GM19395 (cell line): Measurements from ENCODE around the gene GAB2.
"Not testable (repeated sequence)": the region's sequence is repeated elsewhere in the genome, so short reads cannot be mapped to it uniquely, and the experiment has no call there.

ENCODE experiments used
- ATAC-seq: cut with Tn5 transposase; IDR thresholded peaks from one replicate; pipeline ENCODE4 v1.9.1; 2021; ENCODE audit warnings: mild to moderate bottlenecking, moderate library complexity; ENCODE audit not compliant: unreplicated experiment

The GAB2 gene

DNA sequence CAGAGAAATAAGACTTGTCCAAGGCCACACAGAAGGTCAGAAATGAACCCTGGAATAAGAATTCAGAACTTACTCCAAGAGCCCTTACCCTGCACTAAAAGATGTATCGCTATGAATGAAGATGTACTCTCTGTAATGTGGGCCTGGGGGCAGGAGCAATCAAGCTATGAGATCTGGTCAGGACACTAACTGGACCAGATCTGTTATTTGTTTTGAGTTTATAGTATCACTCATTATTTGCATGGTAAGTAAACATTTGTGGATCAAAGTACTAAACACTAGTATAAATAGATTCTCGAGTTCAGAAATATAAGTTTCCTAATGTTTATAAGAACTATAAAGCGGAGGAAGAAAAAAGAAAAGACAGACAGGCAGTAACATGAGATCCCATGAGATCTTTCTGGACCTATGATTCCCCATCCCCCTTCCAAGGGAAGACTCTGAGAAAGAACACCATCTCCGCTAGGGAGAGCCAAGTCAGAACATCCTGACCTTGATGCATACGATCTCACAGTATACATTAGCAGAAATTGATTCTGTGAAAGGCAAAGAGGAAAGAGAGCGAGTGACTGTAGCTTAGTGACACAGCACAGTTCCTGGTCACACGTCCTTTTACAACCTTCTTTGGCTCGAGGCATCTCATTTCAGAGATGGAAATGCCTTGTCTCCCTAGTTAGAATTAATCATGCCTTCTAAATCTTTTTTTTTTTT is 157.7 kb downstream of the GAB2 start:
- no peak for ATAC-seq

DNA sequence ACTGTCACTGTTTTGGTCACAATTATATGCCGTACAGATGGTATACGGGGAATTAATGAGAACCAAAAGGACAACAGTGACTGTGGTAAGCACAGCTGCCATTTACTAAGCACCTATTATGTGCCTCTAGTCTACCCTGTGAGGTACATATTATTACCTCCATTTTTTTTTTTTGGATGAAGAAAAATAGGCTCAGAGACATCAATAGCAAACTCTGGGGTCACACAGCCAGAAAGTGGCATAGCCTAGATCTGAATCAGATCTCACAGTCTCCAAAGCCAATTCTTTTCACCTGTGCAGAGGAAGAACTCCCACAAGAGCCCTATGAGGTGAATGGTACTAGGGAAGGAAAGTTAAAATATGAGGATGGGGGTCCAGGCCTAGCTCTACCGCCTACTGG is 160.0 kb downstream of the GAB2 start:
- ATAC-seq: no peak

DNA sequence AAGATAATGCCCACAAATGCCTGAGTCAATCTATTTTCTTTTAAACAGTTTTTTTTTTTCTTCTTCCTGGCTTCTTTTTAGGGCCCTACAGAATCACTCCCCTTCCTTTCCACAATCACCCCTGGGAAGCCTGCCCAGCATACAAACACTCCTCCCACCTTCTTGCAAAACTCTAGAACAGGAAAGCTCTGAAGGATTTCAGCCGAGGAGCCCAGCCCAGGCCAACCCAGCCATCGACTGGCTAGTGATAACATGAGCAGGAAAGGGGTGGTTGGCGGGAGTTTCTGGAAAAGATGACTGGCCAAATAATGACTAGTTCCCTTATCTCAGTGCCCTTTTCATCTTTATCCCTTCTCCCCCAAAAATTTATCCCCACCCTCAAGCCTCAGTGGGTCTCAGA is 160.7 kb downstream of the GAB2 start:
- ATAC-seq: no peak

DNA sequence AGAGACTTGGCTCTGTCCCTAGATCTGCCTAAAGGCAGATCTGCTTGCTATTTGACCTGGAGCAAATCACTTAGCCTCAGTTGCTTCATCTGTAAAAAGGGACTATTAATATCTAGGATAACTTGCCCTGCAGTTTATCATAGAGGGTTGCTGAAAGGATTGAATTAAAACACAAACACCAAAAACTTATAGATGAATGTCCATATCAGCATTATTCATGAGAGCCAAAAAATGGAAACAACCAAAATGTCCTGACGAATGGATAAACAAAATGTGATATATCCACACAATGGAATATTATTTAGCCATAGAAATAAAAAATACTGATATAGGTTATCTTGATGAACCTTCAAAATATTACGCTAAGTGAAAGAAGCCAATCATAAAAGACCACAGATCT is 161.7 kb downstream of the GAB2 start:
- no peak for ATAC-seq

DNA sequence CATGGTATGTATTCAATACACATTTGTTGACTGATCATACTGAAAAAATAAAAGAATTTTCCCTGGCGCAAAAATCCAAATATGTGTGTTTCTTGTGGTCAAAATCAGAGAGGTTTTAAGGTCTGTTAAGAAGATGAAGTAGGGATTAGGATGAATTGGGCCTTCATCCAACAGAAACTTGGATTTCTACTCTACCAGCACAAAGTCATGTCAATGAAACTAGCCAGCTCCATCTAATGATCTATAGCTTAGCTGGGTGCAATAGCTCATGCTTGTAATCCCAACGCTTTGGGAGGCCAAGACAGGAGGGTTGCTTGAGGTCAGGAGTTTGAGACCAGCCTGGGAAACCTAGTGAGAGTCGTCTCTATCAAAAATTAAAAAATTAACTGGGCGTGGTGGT is 163.4 kb downstream of the GAB2 start:
- ATAC-seq: no peak

DNA sequence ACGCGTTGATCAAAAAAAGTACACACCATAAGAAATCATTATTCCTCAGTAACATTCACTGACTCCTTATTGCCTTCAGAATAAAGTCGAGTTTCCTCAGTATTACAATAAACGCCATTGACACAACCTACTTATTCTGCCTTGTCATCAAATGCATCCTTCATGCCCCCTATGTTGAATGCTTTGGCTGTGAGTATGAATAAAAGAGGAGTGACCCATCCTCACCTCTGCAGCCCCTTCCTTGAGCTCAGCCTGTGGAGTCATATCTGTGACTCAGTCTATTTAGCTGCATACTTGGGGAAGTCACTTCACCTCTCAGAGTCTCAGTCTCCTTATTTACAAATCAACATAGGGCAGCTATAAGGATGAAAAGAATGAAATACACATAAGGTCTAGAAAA is 163.8 kb downstream of the GAB2 start:
- no peak for ATAC-seq

DNA sequence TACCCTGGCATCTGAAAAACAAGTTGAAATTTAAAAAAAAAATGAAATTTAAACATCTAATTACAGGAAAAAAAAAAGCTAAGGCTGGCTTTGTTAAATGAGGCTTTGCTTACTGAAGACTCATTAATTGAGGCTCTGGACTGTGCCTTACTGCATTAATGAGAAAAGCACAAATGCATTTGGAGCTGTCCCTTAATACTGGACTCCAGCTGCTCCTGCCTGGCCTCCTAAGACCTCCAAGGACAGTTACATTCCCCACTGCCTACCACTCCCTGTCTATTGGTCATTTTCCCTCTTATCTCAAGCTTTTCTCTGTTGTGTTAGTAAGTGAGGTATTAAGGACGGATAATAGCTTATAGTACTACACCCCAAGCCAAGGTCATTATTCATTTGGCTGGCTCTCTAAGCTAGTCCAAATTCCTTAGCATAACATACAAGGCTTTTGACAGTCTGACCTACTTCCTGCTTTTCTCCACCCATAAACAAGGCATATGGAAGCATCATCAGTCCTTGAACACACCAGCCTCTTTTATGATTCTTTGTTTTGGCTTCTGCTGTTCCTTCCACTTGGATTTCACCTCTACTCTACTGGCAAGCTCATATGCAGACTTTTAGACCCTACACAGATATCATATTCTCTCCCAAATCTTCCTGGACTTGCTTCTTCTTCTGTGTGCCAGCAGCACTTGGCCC is 166.4 kb downstream of the GAB2 start:
- ATAC-seq: no peak

DNA sequence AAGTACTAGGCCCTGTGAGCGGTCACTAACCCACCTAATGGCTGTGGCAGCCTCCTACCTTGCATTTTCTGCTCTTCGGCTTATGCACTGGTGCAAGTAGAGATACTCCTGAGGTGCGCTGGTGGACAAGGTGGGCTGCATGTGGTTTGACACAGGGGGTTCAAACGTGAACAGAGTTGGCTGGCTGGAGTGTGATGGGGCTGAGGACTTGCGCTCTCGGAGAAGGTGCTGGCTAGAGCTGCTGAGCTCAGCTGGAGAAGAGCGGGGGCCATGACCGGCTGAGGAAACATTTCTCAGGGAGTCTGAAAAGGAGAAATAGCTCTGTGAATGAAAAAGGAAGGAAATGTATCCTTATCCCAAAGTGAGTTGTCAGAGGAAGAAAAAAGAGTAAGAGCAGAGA is 167.5 kb downstream of the GAB2 start:
- ATAC-seq: no peak

DNA sequence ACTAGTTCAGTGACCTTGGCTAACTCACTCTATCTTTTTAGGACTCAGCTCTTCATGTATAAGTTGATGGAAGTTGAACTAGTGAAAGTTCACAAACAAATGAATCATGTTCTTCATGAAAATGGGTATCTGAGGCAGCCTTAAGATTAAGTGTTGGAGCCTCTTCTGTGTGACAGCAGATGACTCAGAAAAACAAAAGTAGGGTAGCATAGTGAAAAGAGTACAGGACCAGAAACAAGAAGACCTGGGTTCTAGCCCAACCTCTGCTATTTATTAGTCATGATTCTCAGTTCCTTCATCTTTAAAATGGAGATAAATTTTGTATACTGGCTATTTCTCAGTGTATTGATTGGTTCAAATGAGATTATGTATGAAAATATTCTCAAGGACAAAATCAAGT is 168.7 kb downstream of the GAB2 start:
- no peak for ATAC-seq

DNA sequence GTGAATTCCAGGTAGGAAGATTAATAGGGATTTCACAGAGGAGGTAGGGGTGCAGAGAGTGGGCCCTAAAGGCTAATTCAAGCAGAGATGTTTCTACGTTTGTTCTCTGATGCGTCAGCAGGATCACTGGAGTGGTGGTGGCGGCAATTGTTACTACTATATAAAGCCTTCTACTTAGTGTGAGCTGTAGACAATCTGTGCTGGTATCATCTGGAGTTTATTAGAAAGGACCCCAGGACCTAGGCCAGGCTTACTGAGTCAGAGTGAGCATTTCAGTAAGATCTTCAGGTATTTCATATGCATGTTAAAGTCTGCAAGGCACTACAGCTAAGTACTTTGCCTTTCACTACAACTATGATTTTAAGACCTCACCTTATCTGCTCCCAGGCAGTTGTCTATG is 169.4 kb downstream of the GAB2 start:
- no peak for ATAC-seq

DNA sequence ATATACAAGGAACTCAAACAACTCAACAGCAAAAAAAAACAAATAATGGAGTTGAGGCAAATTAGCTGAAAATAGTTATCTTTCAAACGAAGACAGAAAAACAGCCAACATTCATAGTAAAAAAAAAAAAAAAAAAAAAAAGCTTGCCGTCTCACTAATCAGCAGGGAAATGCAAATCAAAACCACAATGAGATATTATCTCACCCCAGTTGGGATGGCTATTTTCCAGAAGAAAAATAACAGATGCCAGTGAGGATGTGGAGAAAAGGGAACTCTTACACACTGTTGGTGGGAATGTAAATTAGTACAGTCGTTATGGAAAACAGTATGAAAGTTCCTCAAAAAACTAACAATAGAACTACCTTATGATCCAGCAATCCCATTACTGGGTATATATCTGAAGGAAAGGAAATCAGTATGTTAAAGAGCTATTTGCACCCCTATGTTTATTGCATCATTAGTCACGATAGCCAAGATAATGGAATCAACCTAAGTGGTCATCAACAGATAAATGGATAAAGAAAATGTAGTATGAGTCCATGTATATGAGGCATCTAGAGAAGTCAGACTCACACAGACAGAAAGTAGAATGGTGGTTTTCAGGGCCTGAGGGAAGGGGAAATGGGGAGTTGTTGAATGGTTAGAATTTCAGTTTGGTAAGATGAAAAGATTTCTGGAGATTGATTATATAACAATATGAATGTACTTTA is 172.9 kb downstream of the GAB2 start:
- ATAC-seq: no peak

DNA sequence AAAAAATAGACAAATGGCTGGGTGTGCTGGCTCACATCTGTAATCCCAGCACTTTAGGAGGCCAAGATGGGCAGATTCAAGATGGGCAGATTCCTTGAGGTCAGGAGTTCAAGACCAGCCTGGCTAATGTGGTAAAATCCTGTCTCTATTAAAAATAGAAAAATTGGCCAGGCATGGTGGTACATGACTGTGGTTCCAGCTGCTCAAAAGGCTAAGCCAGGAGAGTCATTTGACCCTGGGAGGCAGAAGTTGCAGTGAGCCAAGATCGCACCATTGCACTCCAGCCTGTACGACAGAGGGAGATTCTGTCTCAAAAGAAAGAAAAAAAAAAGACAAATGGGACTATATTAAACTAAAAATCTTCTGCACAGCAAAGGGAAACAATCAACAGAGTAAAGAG is 173.5 kb downstream of the GAB2 start:
- ATAC-seq: no peak

DNA sequence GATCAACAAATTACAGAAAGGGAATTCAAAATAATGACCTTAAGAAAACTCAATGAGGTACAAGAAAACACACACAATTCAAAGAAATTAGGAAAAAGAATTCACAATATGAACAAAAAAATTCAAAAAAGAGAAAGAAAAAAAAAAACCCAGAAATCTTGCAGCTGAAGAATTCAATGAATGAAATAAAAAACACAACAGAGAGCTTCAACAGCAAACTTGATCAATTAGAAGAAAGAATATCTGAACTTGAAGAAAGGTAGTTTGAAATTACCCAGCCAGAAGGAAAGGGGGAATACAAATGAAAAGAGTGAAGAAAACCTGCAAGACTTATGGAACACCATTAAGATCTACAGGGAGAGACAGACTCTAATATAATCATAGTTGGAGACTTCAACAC is 176.1 kb downstream of the GAB2 start:
- ATAC-seq: no peak

DNA sequence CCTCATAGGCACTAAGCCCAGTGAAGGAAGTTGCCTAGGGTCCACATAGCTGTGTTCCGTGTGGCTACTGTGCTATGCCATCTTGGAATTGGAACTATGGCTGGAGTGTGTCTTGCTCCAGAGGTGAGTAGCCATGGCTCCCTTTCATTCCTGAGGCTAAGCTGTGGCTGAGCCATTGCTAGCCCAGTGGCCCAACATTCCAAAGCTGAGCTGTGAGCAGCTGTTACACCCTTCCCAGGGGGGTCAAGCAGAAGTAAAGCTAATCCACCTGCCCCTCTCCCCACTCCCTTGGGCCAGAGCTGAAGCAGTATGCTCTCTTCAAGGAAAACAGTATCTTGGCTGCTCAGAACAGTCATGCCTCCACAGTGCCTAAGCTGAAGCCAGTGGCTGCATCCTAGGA is 177.8 kb downstream of the GAB2 start:
- ATAC-seq: no peak

DNA sequence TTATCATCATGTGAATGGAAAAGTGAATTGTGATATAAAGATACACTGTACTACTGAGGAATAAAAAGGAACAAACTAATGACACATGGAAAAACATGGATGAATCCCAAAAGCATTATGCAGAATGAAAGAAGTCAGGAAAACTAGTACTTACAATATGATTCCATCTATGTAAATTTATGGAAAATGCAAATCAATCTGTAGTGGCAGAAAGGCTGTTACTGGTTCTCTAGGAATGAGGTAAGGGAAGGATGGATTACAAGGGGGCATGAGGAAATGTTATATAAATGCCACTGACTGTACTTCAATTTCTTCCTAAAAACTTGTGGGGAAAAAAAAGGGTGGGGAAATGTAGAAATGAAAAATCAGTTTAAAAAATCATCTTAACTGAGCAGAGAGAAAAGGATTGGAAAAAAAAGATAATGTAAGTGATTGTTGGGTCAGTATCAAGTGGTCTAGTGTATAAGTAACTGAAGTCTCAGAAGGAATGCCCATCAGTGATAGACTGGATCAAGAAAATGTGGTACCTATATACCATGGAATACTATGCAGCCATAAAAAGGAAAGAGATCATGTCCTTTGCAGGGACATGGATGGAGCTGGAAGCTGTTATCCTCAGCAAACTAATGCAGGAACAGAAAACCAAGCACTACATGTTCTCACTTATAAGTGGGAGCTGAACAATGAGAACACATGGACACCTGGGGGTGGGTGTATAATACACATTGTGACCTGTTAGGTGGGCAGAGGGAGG is 180.2 kb downstream of the GAB2 start:
- ATAC-seq: no peak

DNA sequence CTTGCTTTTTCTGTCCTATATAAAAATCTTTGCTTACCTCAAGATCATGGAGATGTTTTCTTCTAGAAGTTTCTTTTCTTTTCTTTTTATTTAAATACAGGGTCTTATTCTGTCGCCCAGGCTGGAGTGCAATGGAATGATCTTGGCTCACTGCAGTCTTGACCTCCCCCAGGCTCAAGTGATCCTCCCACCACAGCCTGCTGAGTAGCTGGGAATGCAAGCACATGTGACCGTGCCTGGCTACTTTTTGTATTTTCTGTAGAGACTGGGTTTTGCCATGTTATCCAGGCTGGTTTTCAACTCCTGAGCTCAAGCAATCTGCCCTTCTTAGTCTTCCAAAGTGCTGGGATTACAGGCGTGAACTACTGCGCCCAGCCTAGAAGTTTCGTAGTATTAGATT is 183.6 kb downstream of the GAB2 start:
- ATAC-seq: no peak

DNA sequence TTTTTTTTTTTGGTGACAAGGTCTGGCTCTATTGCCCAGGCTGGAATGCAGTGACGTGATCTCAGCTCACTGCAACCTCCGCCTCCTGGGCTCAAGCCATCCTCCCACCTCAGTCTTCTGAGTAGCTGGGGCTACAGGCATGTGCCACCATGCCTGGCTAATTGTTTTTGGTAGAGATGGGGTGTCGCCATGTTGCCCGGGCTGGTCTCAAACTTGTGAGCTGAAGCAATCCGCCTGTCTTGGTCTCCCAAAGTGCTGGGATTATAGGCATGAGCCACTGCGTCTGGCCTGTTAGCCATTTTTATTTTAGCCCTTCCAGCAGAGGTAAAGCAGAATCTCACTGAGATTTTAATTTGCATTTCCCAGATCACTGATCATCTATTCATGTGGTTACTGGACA is 184.6 kb downstream of the GAB2 start:
- ATAC-seq: not testable (repeated sequence)

DNA sequence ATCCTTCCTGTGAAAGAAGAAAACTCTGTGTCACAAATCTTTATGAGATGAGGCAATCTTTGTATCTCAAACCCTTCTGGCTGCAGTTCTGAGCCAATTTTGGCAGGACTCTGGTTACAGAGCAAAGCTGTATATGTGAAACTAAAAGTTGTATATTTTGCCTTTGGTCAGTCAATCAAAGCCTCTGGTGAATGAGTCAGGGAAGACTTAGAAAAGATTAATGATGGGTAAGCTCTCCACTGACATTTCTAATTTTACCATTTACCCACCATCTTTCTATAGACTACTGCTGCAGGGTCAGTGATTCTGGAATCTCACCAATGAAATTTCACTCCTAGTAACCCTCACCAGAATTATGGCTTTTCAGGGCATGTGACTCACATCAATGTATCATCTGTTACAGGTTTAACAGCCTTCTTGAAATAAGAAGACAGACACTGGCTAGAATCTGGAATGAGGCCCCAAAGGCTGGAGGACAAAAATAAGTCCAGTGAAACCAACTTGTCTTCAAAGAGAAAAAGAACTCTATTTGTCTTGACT is 185.6 kb downstream of the GAB2 start:
- ATAC-seq: no peak

DNA sequence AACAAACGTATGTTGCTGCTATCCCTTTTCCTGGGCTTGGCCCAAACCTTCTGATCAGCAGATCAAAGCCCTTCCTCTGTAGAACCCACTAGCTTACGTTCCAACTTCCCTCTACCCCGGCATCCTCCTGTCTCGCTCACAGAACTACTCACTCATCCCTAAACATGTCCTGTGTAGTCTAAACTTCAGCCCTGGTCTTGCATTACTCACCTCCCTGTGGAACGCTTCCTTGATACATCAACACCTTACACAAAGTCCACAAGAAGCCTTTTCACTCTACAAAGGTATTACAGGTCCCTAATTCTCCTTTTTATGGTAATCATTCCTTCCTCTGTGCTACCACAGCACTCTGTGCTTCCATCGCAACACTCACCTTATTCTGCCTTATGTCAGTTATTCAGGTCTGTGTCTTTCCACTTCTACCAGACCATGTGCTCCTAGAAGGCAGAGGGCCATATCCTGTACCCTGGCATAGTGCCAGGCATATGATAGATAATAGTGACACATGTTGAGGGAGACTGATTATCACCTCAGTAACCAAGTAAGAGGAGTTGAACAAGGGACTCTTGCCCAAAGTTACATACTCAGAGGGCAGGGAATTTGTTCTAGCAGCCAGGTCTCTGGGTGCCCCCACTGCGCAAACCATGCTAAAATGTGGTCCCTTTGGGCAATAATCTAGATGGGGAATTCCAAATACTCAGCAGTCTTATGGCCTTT is 187.3 kb downstream of the GAB2 start:
- ATAC-seq: no peak

DNA sequence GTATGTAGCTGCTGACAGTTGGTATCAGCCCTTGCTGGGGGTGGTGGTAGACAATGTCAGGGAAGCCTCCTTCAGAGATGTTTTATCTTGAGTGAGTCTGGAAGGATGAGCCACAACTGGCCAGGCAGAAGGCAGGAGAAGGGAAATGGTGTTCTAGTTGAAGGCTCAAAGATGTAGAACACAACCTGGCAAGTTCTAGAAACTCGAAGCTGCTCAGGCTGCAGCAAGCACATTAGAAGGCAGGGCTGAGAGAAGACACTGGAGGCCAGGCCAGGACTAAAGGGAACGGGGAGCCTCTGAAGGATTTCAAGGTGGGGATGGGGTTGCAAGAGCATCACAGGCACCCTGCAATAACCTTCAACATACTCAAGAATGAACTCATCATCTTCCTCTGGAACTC is 188.5 kb downstream of the GAB2 start:
- ATAC-seq: no peak

DNA sequence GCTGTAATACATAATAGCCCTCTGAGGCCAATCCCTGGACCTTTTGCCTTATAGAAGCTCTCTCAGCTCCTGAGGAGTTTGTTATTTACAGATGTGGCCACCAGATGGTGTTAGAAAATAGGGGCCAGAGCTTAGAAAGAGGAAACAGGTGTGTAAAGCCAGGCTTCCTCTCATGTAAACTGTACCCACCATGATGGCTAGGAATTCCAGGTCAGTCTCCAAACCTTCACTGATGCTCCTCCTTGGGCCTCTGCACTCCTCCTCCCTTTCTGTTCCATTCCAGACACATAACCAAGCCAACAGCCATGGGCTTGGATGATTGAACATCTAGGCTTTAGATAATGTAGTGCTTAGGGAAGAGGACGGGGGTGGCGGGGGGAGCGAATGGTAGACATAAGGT is 189.2 kb downstream of the GAB2 start:
- ATAC-seq: peak; percentile 51
